Measurements from ENCODE around the gene PTPA.

PTPA gene

GRCh38 chr9:129137292-129138143 is 26.3 kb downstream of the PTPA start:
- no peak for DNase-seq (ENCODE audit: low read depth)

- DNase-seq (ENCODE audit: low read depth): no peak
Measured at GRCh38 chr9:129138144-129138462, 26.9 kb downstream of the PTPA start.

GRCh38 chr9:129138476-129139232 is 27.4 kb downstream of the PTPA start:
- no peak for DNase-seq (ENCODE audit: low read depth)

- DNase-seq (ENCODE audit: low read depth): peak; percentile 83
Measured at GRCh38 chr9:129139233-129139992, 28.2 kb downstream of the PTPA start.

GRCh38 chr9:129139993-129140396 is 28.8 kb downstream of the PTPA start:
- no peak for DNase-seq (ENCODE audit: low read depth)

- DNase-seq (ENCODE audit: low read depth): no peak
Measured at GRCh38 chr9:129140397-129141065, 29.3 kb downstream of the PTPA start.

- peak; percentile 66 for DNase-seq (ENCODE audit: low read depth)
Measured at GRCh38 chr9:129141066-129142041, 30.1 kb downstream of the PTPA start.

- no peak for DNase-seq (ENCODE audit: low read depth)
Measured at GRCh38 chr9:129142138-129142935, 31.1 kb downstream of the PTPA start.

GRCh38 chr9:129143031-129143927 is 32.1 kb downstream of the PTPA start:
- DNase-seq (ENCODE audit: low read depth): peak; percentile 85

- no peak for DNase-seq (ENCODE audit: low read depth)
Measured at GRCh38 chr9:129145316-129145715, 34.1 kb downstream of the PTPA start.

- no peak for DNase-seq (ENCODE audit: low read depth)
Measured at GRCh38 chr9:129145841-129146292, 34.7 kb downstream of the PTPA start.

GRCh38 chr9:129146441-129146941 is 35.3 kb downstream of the PTPA start:
- no peak for DNase-seq (ENCODE audit: low read depth)

GRCh38 chr9:129148463-129149204 is 37.4 kb downstream of the PTPA start:
- no peak for DNase-seq (ENCODE audit: low read depth)

- DNase-seq (ENCODE audit: low read depth): no peak
Measured at GRCh38 chr9:129149442-129149841, 38.2 kb downstream of the PTPA start.

GRCh38 chr9:129150122-129150521 is 38.9 kb downstream of the PTPA start:
- DNase-seq (ENCODE audit: low read depth): no peak

- DNase-seq (ENCODE audit: low read depth): no peak
Measured at GRCh38 chr9:129150672-129151211, 39.5 kb downstream of the PTPA start.

GRCh38 chr9:129151469-129151868 is 40.3 kb downstream of the PTPA start:
- DNase-seq (ENCODE audit: low read depth): no peak
